NB4 (cell line): ENCODE results near the gene BLVRA.
"Not testable (repeated sequence)": the region's sequence is repeated elsewhere in the genome, so short reads cannot be mapped to it uniquely, and the experiment has no call there.

Source experiments
- MAX ChIP-seq: IDR thresholded peaks from 2 replicates; pipeline ENCODE4 v1.6.1; 2011; ENCODE audit warnings: low read depth, low read length
- POLR2A ChIP-seq: IDR thresholded peaks from 2 replicates; pipeline ENCODE4 v1.6.1; 2011; ENCODE audit warnings: mild to moderate bottlenecking; ENCODE audit not compliant: insufficient read length; ENCODE audit errors: extremely low read depth
- TF ChIP-seq, protein P1 (sequence below): IDR thresholded peaks from one replicate; pipeline ENCODE4 v1.5.1; 2012; ENCODE audit warnings: low read depth, low read length

- TF ChIP-seq POLR2A, MAX: not testable (repeated sequence)
- TF ChIP-seq, protein P1, sequence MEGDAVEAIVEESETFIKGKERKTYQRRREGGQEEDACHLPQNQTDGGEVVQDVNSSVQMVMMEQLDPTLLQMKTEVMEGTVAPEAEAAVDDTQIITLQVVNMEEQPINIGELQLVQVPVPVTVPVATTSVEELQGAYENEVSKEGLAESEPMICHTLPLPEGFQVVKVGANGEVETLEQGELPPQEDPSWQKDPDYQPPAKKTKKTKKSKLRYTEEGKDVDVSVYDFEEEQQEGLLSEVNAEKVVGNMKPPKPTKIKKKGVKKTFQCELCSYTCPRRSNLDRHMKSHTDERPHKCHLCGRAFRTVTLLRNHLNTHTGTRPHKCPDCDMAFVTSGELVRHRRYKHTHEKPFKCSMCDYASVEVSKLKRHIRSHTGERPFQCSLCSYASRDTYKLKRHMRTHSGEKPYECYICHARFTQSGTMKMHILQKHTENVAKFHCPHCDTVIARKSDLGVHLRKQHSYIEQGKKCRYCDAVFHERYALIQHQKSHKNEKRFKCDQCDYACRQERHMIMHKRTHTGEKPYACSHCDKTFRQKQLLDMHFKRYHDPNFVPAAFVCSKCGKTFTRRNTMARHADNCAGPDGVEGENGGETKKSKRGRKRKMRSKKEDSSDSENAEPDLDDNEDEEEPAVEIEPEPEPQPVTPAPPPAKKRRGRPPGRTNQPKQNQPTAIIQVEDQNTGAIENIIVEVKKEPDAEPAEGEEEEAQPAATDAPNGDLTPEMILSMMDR: peak; percentile 69
Observed at GRCh38 chr7:43810195-43810941, 51.9 kb downstream of the BLVRA start.
